CD4-positive, alpha-beta memory T cell (primary cell): ENCODE measurements around the gene RAPGEF4. TPM values are rescaled to one million over a fixed set of nuclear protein-coding genes. Genes with fewer than 3 reads are reported as not detected.

ENCODE experiments used
- CTCF ChIA-PET: fragments of 350-600 bp; sonication (Branson Sonifier 250); formaldehyde crosslinking; loops from one replicate; lab custom pipeline; 2021; ENCODE audit warnings: inconsistent platforms; ENCODE audit not compliant: partially characterized antibody; lab: Charles Lee
- POLR2A ChIA-PET: fragments of 350-600 bp; sonication (Branson Sonifier 250); formaldehyde crosslinking; loops from one replicate; lab custom pipeline; 2021; ENCODE audit not compliant: partially characterized antibody; lab: Charles Lee
- DNase-seq, 5 donors: peaks; one replicate each; pipeline versions ENCODE4 v3.0.0 to v3.0.0-alpha.2; 2020 to 2022; ENCODE audit warnings: mixed read lengths in 1 of 5
- H3K27ac ChIP-seq: one replicate; pipeline ENCODE4 v1.7.0; 2013; ENCODE audit warnings: low read depth, low read length
- H3K27me3 ChIP-seq: 2 replicates; pipeline ENCODE4 v1.7.0; 2013; ENCODE audit warnings: mild to moderate bottlenecking, low read length, moderate library complexity; ENCODE audit not compliant: insufficient read depth
- H3K36me3 ChIP-seq: 2 replicates; pipeline ENCODE4 v1.7.0; 2013; ENCODE audit warnings: mild to moderate bottlenecking, low read length, moderate library complexity; ENCODE audit not compliant: insufficient read depth
- H3K4me1 ChIP-seq: 2 replicates; pipeline ENCODE4 v1.7.0; 2013; ENCODE audit warnings: mild to moderate bottlenecking, low read length, moderate library complexity; ENCODE audit not compliant: insufficient read depth
- H3K4me3 ChIP-seq, 2 donors: one replicate each; pipeline ENCODE4 v1.7.0; 2013; ENCODE audit warnings: low read length in 2 of 2, mild to moderate bottlenecking in 1 of 2
- H3K9me3 ChIP-seq, 2 donors: one replicate each; pipeline ENCODE4 v1.7.0; 2013; ENCODE audit warnings: low read length in 2 of 2, control low read depth in 1 of 2; ENCODE audit not compliant: control insufficient read depth in 1 of 2
- H3K27ac Mint-ChIP-seq, 7 donors: one replicate each; pipeline ENCODE4 v1.8.0; 2020 to 2021; ENCODE audit warnings: mixed read lengths in 7 of 7, mild to moderate bottlenecking in 6 of 7, inconsistent platforms in 3 of 7, moderate library complexity in 3 of 7
- H3K27me3 Mint-ChIP-seq, 2 donors: one replicate each; pipeline ENCODE4 v1.8.0; 2020 to 2021; ENCODE audit warnings: mixed read lengths in 2 of 2
- H3K36me3 Mint-ChIP-seq, 2 donors: one replicate each; pipeline ENCODE4 v1.8.0; 2020 to 2021; ENCODE audit warnings: mixed read lengths in 2 of 2, inconsistent platforms in 1 of 2, mild to moderate bottlenecking in 1 of 2
- H3K4me1 Mint-ChIP-seq, 4 donors: one replicate each; pipeline ENCODE4 v1.8.0; 2020 to 2021; ENCODE audit warnings: mixed read lengths in 4 of 4, mild to moderate bottlenecking in 1 of 4
- H3K4me3 Mint-ChIP-seq, 8 donors: one replicate each; pipeline ENCODE4 v1.8.0; 2020 to 2021; ENCODE audit warnings: mixed read lengths in 8 of 8, mild to moderate bottlenecking in 7 of 8, moderate library complexity in 6 of 8, inconsistent platforms in 3 of 8
- H3K9me3 Mint-ChIP-seq, 8 donors: one replicate each; pipeline ENCODE4 v1.8.0; 2020 to 2021; ENCODE audit warnings: mixed read lengths in 8 of 8, mild to moderate bottlenecking in 5 of 8, inconsistent platforms in 3 of 8, moderate library complexity in 1 of 8
- intact Hi-C: fragments of 100-400 bp; cut with micrococcal nuclease; formaldehyde crosslinking; loops from one replicate; pipeline ENCODE4 v1.15.1; 2023
- polyA plus RNA-seq, 2 donors: library from polyadenylated mRNA; unstranded; fragments of 300-500 nt; fragmentation: Illumina TruSeq; gene quantifications; one replicate each; pipeline ENCODE4 v1.2.3, GENCODE V29; 2021
- total RNA-seq, 2 experiments: library from RNA; stranded (reverse); gene quantifications; one replicate each; pipeline ENCODE4 v1.2.3, GENCODE V29; 2021

RAPGEF4 gene
- total and polyA plus RNA-seq, 4 experiments from 2014 or later: not detected

DNA sequence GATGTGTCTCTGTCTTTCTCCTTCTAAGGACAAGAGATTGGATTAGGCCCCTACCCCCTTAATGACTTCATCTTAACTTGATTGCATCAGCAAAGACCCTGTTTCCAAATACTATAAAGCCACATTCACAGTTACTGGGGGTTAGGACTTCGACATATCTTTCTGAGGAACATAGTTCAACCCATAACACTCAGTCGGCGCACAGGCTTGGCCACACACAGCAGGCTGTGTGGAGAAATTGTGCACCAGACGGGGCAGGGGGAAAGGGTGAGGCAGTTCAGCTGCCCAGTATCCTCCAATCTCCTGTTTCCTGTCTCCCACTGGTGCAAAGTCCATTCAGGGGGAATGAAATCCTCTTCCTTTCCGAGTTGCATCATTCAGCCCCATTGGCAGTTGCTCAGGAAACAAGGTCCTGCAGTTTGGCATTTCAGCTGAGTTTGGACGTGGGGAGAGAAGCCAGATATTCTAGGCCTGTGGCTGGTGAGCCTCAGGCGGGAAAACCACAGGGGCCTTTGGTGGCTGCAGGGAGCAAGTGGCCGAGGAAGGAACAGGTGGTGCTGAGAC lies 9.4 kb upstream of the RAPGEF4 start:
- no peak for DNase-seq
- intact Hi-C loops: no loop called here

DNA sequence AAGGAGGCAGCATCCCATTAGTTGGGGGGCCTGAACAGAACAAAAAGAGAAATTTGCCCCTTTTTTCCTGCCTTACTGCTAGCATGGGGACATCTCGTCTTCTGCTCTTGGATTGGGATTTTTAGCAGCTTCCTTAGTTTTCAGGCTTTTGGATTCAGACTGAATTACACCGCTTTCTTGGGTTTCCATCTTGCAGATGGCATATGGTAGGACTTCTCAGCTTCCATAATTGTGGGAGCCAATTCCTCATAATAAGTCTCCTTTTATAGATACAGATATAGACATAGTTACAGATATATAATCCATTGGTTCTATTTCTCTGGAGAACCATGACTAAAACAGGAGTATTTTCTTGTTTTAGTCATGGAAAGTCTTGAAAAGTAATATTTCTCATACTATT lies 5.2 kb upstream of the RAPGEF4 start:
- Mint-ChIP-seq H3K27ac (no peak overlapping the region), H3K4me1 (peaks cover 0 to 3% (median 0%) of the 10 kb centered on the region in 4 donors), H3K27me3 (peaks cover 16 to 30% of the 10 kb centered on the region in 2 donors), H3K36me3 (no peaks in the 10 kb centered on the region), H3K4me3 (no peak overlapping the region), H3K9me3 (no peaks in the 10 kb centered on the region)
- Histone ChIP-seq H3K27ac (no peak overlapping the region), H3K36me3 (no peaks in the 10 kb centered on the region), H3K9me3 (no peaks in the 10 kb centered on the region), H3K27me3 (peaks cover 8% of the 10 kb centered on the region), H3K4me1 (no peaks in the 10 kb centered on the region), H3K4me3 (no peak overlapping the region)
- intact Hi-C loops: no loop called here
- DNase-seq: no peak
- CTCF ChIA-PET: no interaction called here
- POLR2A ChIA-PET: no interaction called here

More for the DNA sequence above, 9.4 kb upstream of the RAPGEF4 start:
- no peaks in the 10 kb centered on the region for H3K36me3 ChIP-seq
- Mint-ChIP-seq H3K36me3 (no peaks in the 10 kb centered on the region), H3K27me3 (peaks cover 9 to 21% of the 10 kb centered on the region in 2 donors), H3K27ac (no peak overlapping the region), H3K9me3 (peaks cover 0 to under 1% (median 0%) of the 10 kb centered on the region in 8 donors), H3K4me3 (no peak overlapping the region), H3K4me1 (no peaks in the 10 kb centered on the region)
- no peaks in the 10 kb centered on the region for H3K4me1 ChIP-seq
- POLR2A ChIA-PET: no interaction called here
- no peaks in the 10 kb centered on the region for H3K27me3 ChIP-seq
- H3K4me3 ChIP-seq: no peak overlapping the region
- CTCF ChIA-PET: no interaction called here
- H3K27ac ChIP-seq: no peak overlapping the region
- no peaks in the 10 kb centered on the region for H3K9me3 ChIP-seq

DNA sequence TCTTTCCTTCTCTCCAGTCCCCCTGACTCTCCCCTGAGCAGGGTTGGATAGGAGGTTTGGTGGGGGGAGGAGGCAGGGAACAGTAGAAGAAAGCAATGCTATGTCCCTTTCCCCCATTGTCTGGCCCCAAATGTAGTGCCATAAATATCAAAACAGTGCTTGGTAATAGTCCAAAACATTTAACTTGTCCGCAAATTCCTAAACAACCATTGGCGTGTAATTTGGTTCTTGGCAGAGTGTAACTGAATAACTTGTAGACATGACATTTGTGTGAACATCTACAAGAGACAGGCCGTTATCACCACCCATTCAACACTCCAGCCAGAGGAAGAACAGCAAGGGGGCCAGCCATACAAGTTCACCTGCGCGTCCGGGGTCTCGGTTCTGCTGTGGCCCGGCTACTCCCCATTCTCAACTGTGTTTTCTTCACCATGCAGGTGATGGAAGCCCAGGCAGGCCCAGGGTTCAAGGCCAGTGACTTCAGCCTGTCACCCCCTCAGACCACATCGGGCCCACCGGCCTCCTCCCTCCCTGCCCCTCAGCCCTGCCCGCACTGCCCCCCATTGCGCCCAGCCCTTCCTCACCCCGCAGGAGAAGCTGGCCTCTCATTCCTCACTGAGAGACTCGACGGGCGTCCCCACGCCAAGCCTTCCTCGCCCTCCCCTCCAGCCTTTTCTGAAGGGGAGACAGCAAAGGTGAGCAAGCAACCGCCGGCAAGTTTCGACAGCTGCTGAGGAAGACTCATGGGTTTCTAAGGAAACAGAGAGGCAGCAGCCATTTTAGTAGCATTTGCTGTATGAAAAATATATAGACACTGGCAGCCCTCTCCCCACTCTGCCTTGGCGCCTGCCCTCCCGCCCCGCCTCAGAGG lies 699 bp upstream of the RAPGEF4 start:
- Mint-ChIP-seq H3K27ac (no peak overlapping the region), H3K4me3 (peak overlapping the region; percentile 5 to 65 (median 46)), H3K9me3 (no peaks in the 10 kb centered on the region), H3K27me3 (peaks cover 41 to 48% of the 10 kb centered on the region in 2 donors), H3K36me3 (no peaks in the 10 kb centered on the region), H3K4me1 (peaks cover 0 to 8% (median 6%) of the 10 kb centered on the region in 4 donors)
- no peak for DNase-seq
- Histone ChIP-seq H3K4me1 (peaks cover 5% of the 10 kb centered on the region), H3K27ac (no peak overlapping the region), H3K9me3 (no peaks in the 10 kb centered on the region), H3K4me3 (no peak overlapping the region), H3K27me3 (peaks cover 15% of the 10 kb centered on the region), H3K36me3 (no peaks in the 10 kb centered on the region)
- ChIA-PET POLR2A (no interaction called here), CTCF (no interaction called here)
- intact Hi-C loops: no loop called here

DNA sequence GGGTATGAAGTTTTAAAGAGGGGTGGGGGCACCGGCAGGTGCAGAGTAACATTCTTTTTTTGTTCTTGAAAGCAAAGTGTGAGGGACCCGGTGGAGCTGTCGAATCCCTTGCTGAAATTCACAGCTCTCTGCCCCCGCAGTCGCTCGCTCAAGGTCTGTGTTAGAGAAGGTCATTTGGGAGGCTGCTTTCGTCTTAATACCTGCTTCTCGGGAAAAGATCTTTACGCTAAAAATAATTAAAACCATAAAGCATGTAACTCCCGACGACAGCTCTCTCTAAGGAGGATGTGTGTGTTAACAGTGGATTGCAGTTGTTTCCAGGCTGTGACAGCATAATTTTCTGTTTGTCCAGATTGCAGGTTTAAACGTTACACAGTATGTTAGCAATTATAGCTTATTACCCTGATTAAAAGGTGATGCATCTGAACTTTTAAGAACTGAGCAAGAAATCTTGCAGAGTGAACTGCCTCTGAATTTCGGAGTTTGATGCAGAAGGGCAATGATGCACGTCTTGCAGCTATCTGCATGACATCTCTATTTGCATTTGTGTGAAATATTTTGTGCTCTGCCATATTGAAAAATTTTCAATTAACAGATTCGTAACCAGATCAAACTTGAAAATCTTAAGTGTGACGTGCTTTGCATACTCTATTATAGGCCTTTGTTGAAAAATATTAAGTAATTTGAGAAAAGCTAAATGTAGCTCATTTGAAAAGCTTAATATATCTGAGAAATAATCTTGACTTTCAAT lies 954 bp downstream of the RAPGEF4 start:
- H3K4me3 ChIP-seq: no peak overlapping the region
- H3K4me3 Mint-ChIP-seq: peak overlapping the region; percentile 52 to 81 (median 70)
- ChIA-PET CTCF (no interaction called here), POLR2A (no interaction called here)
- no peaks in the 10 kb centered on the region for H3K9me3 ChIP-seq
- no peaks in the 10 kb centered on the region for H3K36me3 Mint-ChIP-seq
- no peaks in the 10 kb centered on the region for H3K36me3 ChIP-seq
- intact Hi-C loops: no loop called here
- peaks cover 15% of the 10 kb centered on the region for H3K27me3 ChIP-seq
- H3K9me3 Mint-ChIP-seq: no peaks in the 10 kb centered on the region
- no peak for DNase-seq
- peaks cover 0 to 8% (median 6%) of the 10 kb centered on the region in 4 donors for H3K4me1 Mint-ChIP-seq
- peaks cover 37 to 42% of the 10 kb centered on the region in 2 donors for H3K27me3 Mint-ChIP-seq
- no peak overlapping the region for H3K27ac ChIP-seq
- H3K27ac Mint-ChIP-seq: no peak overlapping the region
- H3K4me1 ChIP-seq: peaks cover 5% of the 10 kb centered on the region

DNA sequence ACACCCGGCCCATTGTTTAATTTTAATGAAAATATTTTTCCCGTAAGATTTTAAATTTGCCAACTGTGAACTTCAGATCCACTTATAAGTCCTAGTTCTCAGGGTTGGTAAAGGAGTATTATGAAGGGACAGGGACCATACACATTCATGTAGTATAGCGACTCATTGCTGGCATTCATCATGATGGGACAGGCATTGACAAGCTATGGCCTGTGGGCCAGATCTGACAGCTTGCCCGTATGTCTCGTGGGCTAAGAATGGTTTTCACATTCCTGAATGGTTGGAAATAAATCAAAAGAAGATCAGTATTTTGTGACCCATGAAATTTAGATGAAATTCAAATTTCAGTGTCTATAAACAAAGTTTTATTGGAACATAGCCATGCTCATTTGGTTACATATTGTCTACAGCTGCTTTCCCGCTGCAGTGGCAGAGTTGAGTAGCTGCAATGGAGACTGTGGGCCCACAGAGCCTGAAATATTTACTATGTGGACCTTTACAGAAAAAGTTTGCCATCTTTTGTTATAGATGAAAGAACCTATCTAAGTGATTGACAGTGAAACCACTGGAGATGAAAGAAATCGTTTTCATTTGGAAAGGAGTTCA lies 4.1 kb downstream of the RAPGEF4 start:
- Histone ChIP-seq H3K36me3 (no peaks in the 10 kb centered on the region), H3K4me1 (peaks cover 5% of the 10 kb centered on the region), H3K27ac (no peak overlapping the region), H3K9me3 (no peaks in the 10 kb centered on the region), H3K27me3 (peaks cover 13% of the 10 kb centered on the region), H3K4me3 (no peak overlapping the region)
- no peak overlapping the region for H3K27ac Mint-ChIP-seq
- H3K4me1 Mint-ChIP-seq: peaks cover 0 to 6% (median 6%) of the 10 kb centered on the region in 4 donors
- no peak for DNase-seq
- peaks cover 40 to 44% of the 10 kb centered on the region in 2 donors for H3K27me3 Mint-ChIP-seq
- ChIA-PET CTCF (no interaction called here), POLR2A (no interaction called here)
- H3K4me3 Mint-ChIP-seq: no peak overlapping the region
- peaks cover 0 to 12% (median 7%) of the 10 kb centered on the region in 8 donors for H3K9me3 Mint-ChIP-seq
- intact Hi-C loops: no loop called here
- no peaks in the 10 kb centered on the region for H3K36me3 Mint-ChIP-seq

DNA sequence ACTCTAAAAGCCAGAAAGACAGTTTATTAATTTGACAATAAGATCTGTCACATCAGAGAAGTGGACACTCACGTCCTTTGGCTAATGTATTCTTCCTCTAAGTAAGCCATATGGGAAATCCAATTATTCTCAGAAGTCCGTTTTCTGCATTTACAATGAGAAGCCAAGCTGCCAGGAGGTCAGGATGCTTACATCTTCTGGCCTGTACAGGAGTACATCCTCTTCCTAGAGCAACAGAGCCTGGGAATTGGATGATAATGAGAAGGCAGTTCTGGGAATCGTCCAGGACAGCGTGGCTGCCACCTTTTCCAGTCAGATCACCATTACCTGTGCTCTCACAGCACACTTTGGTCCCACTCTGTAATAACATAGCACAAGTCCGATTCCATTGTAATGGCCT lies 5.2 kb downstream of the RAPGEF4 start:
- Mint-ChIP-seq H3K36me3 (no peaks in the 10 kb centered on the region), H3K4me3 (no peak overlapping the region), H3K27me3 (peaks cover 35 to 39% of the 10 kb centered on the region in 2 donors), H3K27ac (no peak overlapping the region), H3K9me3 (peaks cover 0 to 19% (median 9%) of the 10 kb centered on the region in 8 donors), H3K4me1 (peaks cover 0 to 6% (median 6%) of the 10 kb centered on the region in 4 donors)
- Histone ChIP-seq H3K27ac (no peak overlapping the region), H3K27me3 (peaks cover 10% of the 10 kb centered on the region), H3K9me3 (no peaks in the 10 kb centered on the region), H3K36me3 (no peaks in the 10 kb centered on the region), H3K4me3 (no peak overlapping the region), H3K4me1 (peaks cover 5% of the 10 kb centered on the region)
- no peak for DNase-seq
- ChIA-PET CTCF (no interaction called here), POLR2A (no interaction called here)
- intact Hi-C loops: no loop called here
